HepG2 (cell line): ENCODE data around the gene FIS1. TPM values are rescaled to one million over a fixed set of nuclear protein-coding genes. Genes with fewer than 3 reads are reported as not detected.

ENCODE experiments used
- polyA plus RNA-seq, 8 experiments: library from polyadenylated mRNA; depleted of rRNA in 3 of 8; stranded (reverse) in 7 of 8; unstranded in 1 of 8; fragments of >200 nt; fragmentation: Illumina TruSeq in 4 of 8; extraction: Trizol in 4 of 8; gene quantifications; 2 replicates each; pipeline versions ENCODE4 v1.2.1 to v1.2.3, GENCODE V29; 2011 to 2016; ENCODE audit warnings: low read depth in 4 of 8, missing spikeins in 1 of 8, mixed read lengths in 1 of 8; ENCODE audit not compliant: insufficient read depth in 1 of 8
- small RNA-seq, 3 experiments: library from RNA; depleted of rRNA; stranded (forward); fragments of <200 nt; gene quantifications; one replicate each; pipeline ENCODE3, GENCODE V24; 2012; ENCODE audit warnings: low read depth in 2 of 3, low replicate concordance in 1 of 3; ENCODE audit not compliant: insufficient read length in 3 of 3, insufficient read depth in 2 of 3
- total RNA-seq, 5 experiments: library from RNA; depleted of rRNA; stranded (reverse); fragments of >200 nt; fragmentation: Illumina TruSeq; extraction: Trizol; gene quantifications; 2 replicates each; pipeline ENCODE4 v1.2.3, GENCODE V29; 2016; ENCODE audit warnings: low read depth in 1 of 5

Gene FIS1
- total and polyA plus RNA-seq, 2 of the 13 experiments (the other 11 are each of a cell fraction or from before 2014, with no cell fraction given) = 97.5 to 101 TPM

Small RNAs within 50 kb of the gene (small RNA-seq; reads per million reads assigned to genes)
- 0 to 0.97 (median 0) reads per million in 3 experiments for gene RNU6-1104P

Other genes starting within 250 kb of the FIS1 start
- not detected in 2 replicates for gene MUC17, start 225.0 kb downstream of the FIS1 start, total RNA-seq (2016; rRNA removed; fragmentation: Illumina TruSeq; extraction: Trizol)
- gene MUC17, start 225.0 kb downstream of the FIS1 start, polyA plus RNA-seq (2011; rRNA removed) = 0.01 TPM in 1 of 2 replicates, not detected in the other
- 7.1 and 8.1 TPM in 2 replicates for gene TRIM56, start 159.6 kb downstream of the FIS1 start, total RNA-seq (2016; rRNA removed; fragmentation: Illumina TruSeq; extraction: Trizol)
- gene TRIM56, start 159.6 kb downstream of the FIS1 start, polyA plus RNA-seq (2011; rRNA removed) = 3.0 and 3.2 TPM in 2 replicates
- 9.2 and 21.2 TPM in 2 replicates for gene SERPINE1, start 118.0 kb downstream of the FIS1 start, total RNA-seq (2016; rRNA removed; fragmentation: Illumina TruSeq; extraction: Trizol)
- 1,576 and 2,365 TPM in 2 replicates for gene SERPINE1, start 118.0 kb downstream of the FIS1 start, polyA plus RNA-seq (2011; rRNA removed)
- gene AP1S1, start 90.6 kb downstream of the FIS1 start, total RNA-seq (2016; rRNA removed; fragmentation: Illumina TruSeq; extraction: Trizol) = 57.5 and 77.9 TPM in 2 replicates
- 65.2 and 68.1 TPM in 2 replicates for gene AP1S1, start 90.6 kb downstream of the FIS1 start, polyA plus RNA-seq (2011; rRNA removed)
- gene VGF, start 79.5 kb downstream of the FIS1 start, total RNA-seq (2016; rRNA removed; fragmentation: Illumina TruSeq; extraction: Trizol) = 0.10 and 0.46 TPM in 2 replicates
- 0.12 and 0.21 TPM in 2 replicates for gene VGF, start 79.5 kb downstream of the FIS1 start, polyA plus RNA-seq (2011; rRNA removed)
- gene NAT16, start 64.8 kb downstream of the FIS1 start, total RNA-seq (2016; rRNA removed; fragmentation: Illumina TruSeq; extraction: Trizol) = not detected in 2 replicates
- gene NAT16, start 64.8 kb downstream of the FIS1 start, polyA plus RNA-seq (2011; rRNA removed) = 0.04 TPM in 1 of 2 replicates, not detected in the other
- gene MOGAT3, start 44.0 kb downstream of the FIS1 start, total RNA-seq (2016; rRNA removed; fragmentation: Illumina TruSeq; extraction: Trizol) = 5.5 and 22.5 TPM in 2 replicates
- 30.5 and 39.2 TPM in 2 replicates for gene MOGAT3, start 44.0 kb downstream of the FIS1 start, polyA plus RNA-seq (2011; rRNA removed)
- 22.2 and 67.4 TPM in 2 replicates for gene PLOD3, start 27.5 kb downstream of the FIS1 start, total RNA-seq (2016; rRNA removed; fragmentation: Illumina TruSeq; extraction: Trizol)
- 65.8 and 69.0 TPM in 2 replicates for gene PLOD3, start 27.5 kb downstream of the FIS1 start, polyA plus RNA-seq (2011; rRNA removed)
- gene ZNHIT1, start 26.9 kb downstream of the FIS1 start, total RNA-seq (2016; rRNA removed; fragmentation: Illumina TruSeq; extraction: Trizol) = 64.5 and 66.5 TPM in 2 replicates
- 32.5 and 36.8 TPM in 2 replicates for gene ZNHIT1, start 26.9 kb downstream of the FIS1 start, polyA plus RNA-seq (2011; rRNA removed)
- gene CLDN15, start 7.3 kb downstream of the FIS1 start, total RNA-seq (2016; rRNA removed; fragmentation: Illumina TruSeq; extraction: Trizol) = 2.2 and 7.1 TPM in 2 replicates
- gene CLDN15, start 7.3 kb downstream of the FIS1 start, polyA plus RNA-seq (2011; rRNA removed) = 17.8 and 20.6 TPM in 2 replicates
- 14.5 and 16.5 TPM in 2 replicates for gene IFT22, start 76.7 kb upstream of the FIS1 start, total RNA-seq (2016; rRNA removed; fragmentation: Illumina TruSeq; extraction: Trizol)
- gene IFT22, start 76.7 kb upstream of the FIS1 start, polyA plus RNA-seq (2011; rRNA removed) = 7.8 and 8.9 TPM in 2 replicates
- 3.9 and 9.2 TPM in 2 replicates for gene COL26A1, start 117.8 kb upstream of the FIS1 start, total RNA-seq (2016; rRNA removed; fragmentation: Illumina TruSeq; extraction: Trizol)
- 6.8 and 7.8 TPM in 2 replicates for gene COL26A1, start 117.8 kb upstream of the FIS1 start, polyA plus RNA-seq (2011; rRNA removed)